CD14-positive monocyte (primary cell): ENCODE results near the gene CROCC2. TPM values are rescaled to one million over a fixed set of nuclear protein-coding genes. Genes with fewer than 3 reads are reported as not detected.

Experiments used
- DNase-seq, 3 donors: peaks; one replicate each; pipeline ENCODE4 v3.0.0-alpha.2; 2011 to 2022
- H2AFZ ChIP-seq: 2 replicates; pipeline ENCODE4 v1.6.0; 2012; ENCODE audit warnings: mild to moderate bottlenecking, low read depth, low read length, inconsistent platforms; ENCODE audit not compliant: insufficient read depth, poor library complexity, severe bottlenecking
- H3K27ac ChIP-seq, 2 donors: 1 replicate in 1 of 2; 2 replicates in 1 of 2; pipeline ENCODE4 v1.5.1; 2012 to 2013; ENCODE audit warnings: low read length in 2 of 2, control low read depth in 1 of 2, inconsistent platforms in 1 of 2, low read depth in 1 of 2, mild to moderate bottlenecking in 1 of 2
- H3K27me3 ChIP-seq, 2 donors: one replicate each; pipeline versions ENCODE4 v1.6.0 to v1.6.1; 2011 to 2013; ENCODE audit warnings: low read length in 2 of 2; ENCODE audit not compliant: control insufficient read depth in 2 of 2, insufficient read depth in 2 of 2
- H3K36me3 ChIP-seq, 2 donors: replicated peaks in 1 of 2; 1 replicate in 1 of 2; 2 replicates in 1 of 2; pipeline versions ENCODE4 v1.5.1 to v1.6.1; 2012 to 2013; ENCODE audit warnings: low read length in 2 of 2, control low read depth in 1 of 2, inconsistent platforms in 1 of 2, mild to moderate bottlenecking in 1 of 2; ENCODE audit not compliant: insufficient read depth in 2 of 2, control insufficient read depth in 1 of 2
- H3K4me1 ChIP-seq, 2 donors: 1 replicate in 1 of 2; 2 replicates in 1 of 2; pipeline versions ENCODE4 v1.5.1 to v1.6.1; 2012 to 2013; ENCODE audit warnings: low read length in 2 of 2, control low read depth in 1 of 2, inconsistent platforms in 1 of 2, mild to moderate bottlenecking in 1 of 2, moderate library complexity in 1 of 2; ENCODE audit not compliant: insufficient read depth in 2 of 2, control insufficient read depth in 1 of 2
- H3K4me2 ChIP-seq: replicated peaks from 2 replicates; pipeline ENCODE3; 2012; ENCODE audit warnings: low read length, moderate library complexity, mild to moderate bottlenecking; ENCODE audit not compliant: poor library complexity, severe bottlenecking; ENCODE audit errors: extremely low read depth
- H3K4me3 ChIP-seq, 3 experiments: fragments of 200-600 bp in 1 of 3; sonication (generic) in 1 of 3; replicated peaks in 1 of 3; 1 replicate in 2 of 3; 2 replicates in 1 of 3; pipeline ENCODE4 v1.5.1; 2011 to 2013; ENCODE audit warnings: low read length in 3 of 3, mild to moderate bottlenecking in 3 of 3, control low read depth in 2 of 3, low read depth in 2 of 3, inconsistent platforms in 1 of 3, moderate library complexity in 1 of 3
- H3K79me2 ChIP-seq: 2 replicates; pipeline ENCODE4 v1.6.0; 2012; ENCODE audit warnings: mild to moderate bottlenecking, control low read depth, inconsistent platforms, low read length, moderate library complexity; ENCODE audit not compliant: insufficient read depth
- H3K9ac ChIP-seq: 2 replicates; pipeline ENCODE4 v1.6.0; 2017; ENCODE audit warnings: low read length, mild to moderate bottlenecking; ENCODE audit not compliant: insufficient read depth, poor library complexity, severe bottlenecking
- H3K9me3 ChIP-seq, 2 donors: replicated peaks in 1 of 2; 1 replicate in 1 of 2; 2 replicates in 1 of 2; pipeline versions ENCODE4 v1.5.1 to v1.6.1; 2012 to 2013; ENCODE audit warnings: low read length in 2 of 2, control low read depth in 1 of 2; ENCODE audit not compliant: control insufficient read depth in 1 of 2, insufficient read depth in 1 of 2
- H4K20me1 ChIP-seq: 2 replicates; pipeline ENCODE4 v1.6.0; 2012; ENCODE audit warnings: mild to moderate bottlenecking, low read length, control low read depth, moderate library complexity; ENCODE audit not compliant: insufficient read depth
- H3K27ac Mint-ChIP-seq, 7 donors: one replicate each; pipeline ENCODE4 v1.8.0; 2020; ENCODE audit warnings: mild to moderate bottlenecking in 7 of 7, mixed read lengths in 7 of 7, moderate library complexity in 6 of 7, inconsistent platforms in 2 of 7
- H3K27me3 Mint-ChIP-seq, 3 donors: one replicate each; pipeline ENCODE4 v1.8.0; 2021 to 2022; ENCODE audit warnings: low read depth in 3 of 3, mild to moderate bottlenecking in 3 of 3, mixed read lengths in 3 of 3, moderate library complexity in 3 of 3, inconsistent platforms in 1 of 3
- H3K36me3 Mint-ChIP-seq, 2 donors: one replicate each; pipeline ENCODE4 v1.8.0; 2020; ENCODE audit warnings: mixed read lengths in 2 of 2, inconsistent platforms in 1 of 2, mild to moderate bottlenecking in 1 of 2
- H3K4me1 Mint-ChIP-seq: one replicate; pipeline ENCODE4 v1.8.0; 2020; ENCODE audit warnings: mild to moderate bottlenecking, mixed read lengths
- H3K4me3 Mint-ChIP-seq, 2 donors: one replicate each; pipeline ENCODE4 v1.8.0; 2020; ENCODE audit warnings: mild to moderate bottlenecking in 2 of 2, mixed read lengths in 2 of 2, moderate library complexity in 1 of 2
- H3K9me3 Mint-ChIP-seq, 7 donors: one replicate each; pipeline ENCODE4 v1.8.0; 2020 to 2022; ENCODE audit warnings: mixed read lengths in 7 of 7, mild to moderate bottlenecking in 6 of 7, moderate library complexity in 6 of 7, inconsistent platforms in 2 of 7
- CTCF ChIP-seq: fragments of 200-600 bp; IDR thresholded peaks from one replicate; pipeline ENCODE4 v1.8.0; 2022; ENCODE audit warnings: antibody characterized with exemption, mild to moderate bottlenecking
- WGBS: methylation state at CpG from one replicate; pipeline ENCODE4 v1.1.5; 2013; ENCODE audit warnings: missing lambda C conversion rate; ENCODE audit not compliant: insufficient coverage; 5-methylcytosine and 5-hydroxymethylcytosine counted together
- intact Hi-C, 2 donors: fragments of 100-400 bp; cut with micrococcal nuclease; formaldehyde crosslinking; loops; one replicate each; pipeline versions ENCODE4 v1.15.0 to v1.15.1; 2023
- polyA plus RNA-seq, 3 donors: library from polyadenylated mRNA; depleted of rRNA in 1 of 3; unstranded in 2 of 3; stranded (reverse) in 1 of 3; fragments of 300-500 nt in 2 of 3; fragments of >200 nt in 1 of 3; fragmentation: Illumina TruSeq in 2 of 3; gene quantifications; 1 replicate in 2 of 3; 2 replicates in 1 of 3; pipeline ENCODE4 v1.2.3, GENCODE V29; 2012 to 2021

Gene CROCC2
- polyA plus RNA-seq, 3 donors, result 0.15 TPM; not detected in 2

GRCh38 chr2:240972201-240972600, 66.1 kb downstream of the CROCC2 start:
- Mint-ChIP-seq H3K36me3 (no peaks in the 10 kb centered on the region), H3K27me3 (peaks cover 6 to 15% (median 10%) of the 10 kb centered on the region in 3 donors), H3K9me3 (peaks cover 0 to 8% (median 2%) of the 10 kb centered on the region in 7 donors), H3K27ac (no peak overlapping the region), H3K4me1 (peaks cover 7% of the 10 kb centered on the region), H3K4me3 (no peak overlapping the region)
- H2AFZ ChIP-seq, result no peak overlapping the region
- no peaks in the 10 kb centered on the region for H4K20me1 ChIP-seq
- intact Hi-C loops, result no loop called here
- H3K4me3 ChIP-seq, result no peak overlapping the region
- TF ChIP-seq CTCF, result no peak
- H3K9ac ChIP-seq, result no peak overlapping the region
- DNase-seq, result no peak
- no peaks in the 10 kb centered on the region for H3K4me1 ChIP-seq
- H3K36me3 ChIP-seq, result no peaks in the 10 kb centered on the region
- H3K79me2 ChIP-seq, result no peaks in the 10 kb centered on the region
- WGBS, result 93% methylated on average over 4 of the region's 11 CpGs
- no peak overlapping the region for H3K27ac ChIP-seq
- peaks cover 0 to 8% of the 10 kb centered on the region in 2 donors for H3K27me3 ChIP-seq
- no peak overlapping the region for H3K4me2 ChIP-seq
- H3K9me3 ChIP-seq, result no peaks in the 10 kb centered on the region

GRCh38 chr2:240972636-240973521, 66.7 kb downstream of the CROCC2 start:
- Histone ChIP-seq H3K27me3 (peaks cover 0 to 8% of the 10 kb centered on the region in 2 donors), H4K20me1 (no peaks in the 10 kb centered on the region), H3K9ac (no peak overlapping the region), H3K4me2 (no peak overlapping the region), H2AFZ (no peak overlapping the region), H3K4me3 (no peak overlapping the region), H3K36me3 (no peaks in the 10 kb centered on the region), H3K4me1 (no peaks in the 10 kb centered on the region), H3K27ac (no peak overlapping the region), H3K9me3 (no peaks in the 10 kb centered on the region), H3K79me2 (no peaks in the 10 kb centered on the region)
- no peak for TF ChIP-seq CTCF
- 47% methylated on average over 13 of the region's 17 CpGs for WGBS
- H3K27ac Mint-ChIP-seq, result no peak overlapping the region
- H3K36me3 Mint-ChIP-seq, result no peaks in the 10 kb centered on the region
- no peak for DNase-seq
- H3K27me3 Mint-ChIP-seq, result peaks cover 6 to 15% (median 10%) of the 10 kb centered on the region in 3 donors
- H3K4me3 Mint-ChIP-seq, result no peak overlapping the region
- intact Hi-C loops, result no loop called here
- H3K9me3 Mint-ChIP-seq, result peaks cover 0 to 8% (median 2%) of the 10 kb centered on the region in 7 donors
- H3K4me1 Mint-ChIP-seq, result peaks cover 7% of the 10 kb centered on the region
